NCI-H128 (cell line): ENCODE measurements around the gene PLCB3.
A peak's percentile ranks its signal among the peaks of the same experiment; 100 is the strongest.
"Not testable (repeated sequence)": the region's sequence is repeated elsewhere in the genome, so short reads cannot be mapped to it uniquely, and the experiment has no call there.

Experiments used
- DNase-seq: peaks from one replicate; lab custom pipeline; 2025; ENCODE audit not compliant: unreplicated experiment; lab: John Stamatoyannopoulos, UW

PLCB3 gene

DNA sequence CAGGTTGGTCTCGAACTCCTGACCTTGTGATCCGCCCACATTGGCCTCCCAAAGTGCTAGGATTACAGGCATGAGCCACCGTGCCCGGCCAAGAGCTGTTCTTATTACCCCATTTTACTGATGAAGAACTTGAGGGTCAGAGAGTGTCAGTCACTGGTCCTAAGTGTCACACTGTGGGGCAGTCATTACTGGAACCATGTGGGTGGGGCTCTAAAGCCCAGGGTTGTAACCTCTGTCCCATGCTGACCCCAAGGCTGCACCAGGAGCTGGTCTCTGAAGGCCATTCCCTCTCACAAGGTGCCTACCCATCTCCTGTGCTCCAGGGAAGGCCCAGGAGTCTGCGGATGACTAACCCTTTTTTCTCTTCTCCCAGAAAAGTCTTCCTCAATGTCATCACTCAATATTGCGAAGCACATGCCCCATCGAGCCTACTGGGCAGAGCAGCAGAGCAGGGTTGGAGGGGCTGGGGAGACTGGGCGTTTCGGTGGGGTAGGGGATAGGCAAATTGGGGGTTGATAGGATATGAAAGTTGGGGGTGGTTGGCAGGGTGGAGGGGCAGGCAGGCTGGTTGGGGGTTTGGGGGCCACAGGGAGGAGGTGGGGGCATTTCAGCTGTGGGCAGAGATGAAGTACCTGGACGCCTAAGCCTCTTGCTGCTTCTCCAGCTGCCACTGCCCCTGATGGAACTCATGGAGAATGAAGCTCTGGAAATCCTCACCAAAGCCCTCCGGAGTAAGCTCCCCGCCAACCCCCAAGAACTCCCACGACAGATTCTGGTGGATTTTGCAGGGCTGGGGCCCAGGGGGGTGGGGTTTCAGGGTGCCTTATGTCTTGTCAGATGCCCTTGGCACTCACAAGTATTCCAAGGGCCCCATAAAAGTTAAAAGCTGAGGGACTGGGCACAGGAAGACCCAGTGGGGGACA is 52.0 kb downstream of the PLCB3 start:
- DNase-seq, result no peak

DNA sequence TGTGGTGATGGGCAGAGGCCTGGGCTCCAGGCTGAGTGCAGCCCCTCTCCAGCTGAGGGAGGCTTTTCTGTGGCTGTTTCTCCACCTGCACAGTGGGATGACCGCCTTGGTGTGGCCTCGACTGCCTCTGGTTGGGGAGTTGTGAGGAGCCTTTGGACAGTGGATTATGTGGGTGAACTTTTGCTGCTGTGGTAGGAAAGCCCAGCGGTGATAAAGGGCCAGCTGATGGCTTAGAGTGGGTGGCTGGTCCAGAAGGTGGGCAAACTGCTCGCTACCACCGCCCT is 52.6 kb downstream of the PLCB3 start:
- DNase-seq, result no peak

DNA sequence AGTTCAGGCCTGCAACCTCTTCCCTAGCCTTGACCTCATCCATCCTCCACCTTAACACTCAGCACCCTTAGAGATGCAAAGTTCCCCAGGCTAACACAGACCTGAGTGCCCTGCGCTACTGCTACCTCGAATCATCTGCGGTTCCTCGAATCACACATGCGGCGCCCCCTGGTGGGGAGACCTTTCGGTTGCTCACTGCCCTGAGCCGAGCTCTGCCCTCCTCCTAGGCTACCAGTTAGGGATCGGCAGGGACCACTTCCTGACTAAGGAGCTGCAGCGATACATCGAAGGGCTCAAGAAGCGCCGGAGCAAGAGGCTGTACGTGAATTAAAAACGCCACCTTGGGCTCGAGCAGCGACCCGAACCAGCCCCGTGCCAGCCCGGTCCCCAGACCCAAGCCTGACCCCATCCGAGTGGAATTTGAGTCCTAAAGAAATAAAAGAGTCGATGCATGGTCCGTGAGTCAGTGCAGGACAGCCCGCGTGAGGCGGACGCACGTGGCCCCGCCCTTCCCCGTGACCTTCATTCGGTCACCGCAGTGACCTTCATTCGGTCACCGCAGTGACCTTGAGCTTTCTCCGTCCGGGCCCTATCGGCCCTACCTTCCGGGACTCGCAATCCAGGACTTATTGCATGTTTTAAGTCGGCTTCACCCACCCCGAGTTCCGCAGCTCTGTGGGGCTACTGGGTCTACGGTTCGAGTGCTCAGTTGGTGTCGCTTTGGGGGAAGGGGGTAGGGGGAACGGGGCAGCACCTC is 53.2 kb downstream of the PLCB3 start:
- DNase-seq, result peak; percentile 66

DNA sequence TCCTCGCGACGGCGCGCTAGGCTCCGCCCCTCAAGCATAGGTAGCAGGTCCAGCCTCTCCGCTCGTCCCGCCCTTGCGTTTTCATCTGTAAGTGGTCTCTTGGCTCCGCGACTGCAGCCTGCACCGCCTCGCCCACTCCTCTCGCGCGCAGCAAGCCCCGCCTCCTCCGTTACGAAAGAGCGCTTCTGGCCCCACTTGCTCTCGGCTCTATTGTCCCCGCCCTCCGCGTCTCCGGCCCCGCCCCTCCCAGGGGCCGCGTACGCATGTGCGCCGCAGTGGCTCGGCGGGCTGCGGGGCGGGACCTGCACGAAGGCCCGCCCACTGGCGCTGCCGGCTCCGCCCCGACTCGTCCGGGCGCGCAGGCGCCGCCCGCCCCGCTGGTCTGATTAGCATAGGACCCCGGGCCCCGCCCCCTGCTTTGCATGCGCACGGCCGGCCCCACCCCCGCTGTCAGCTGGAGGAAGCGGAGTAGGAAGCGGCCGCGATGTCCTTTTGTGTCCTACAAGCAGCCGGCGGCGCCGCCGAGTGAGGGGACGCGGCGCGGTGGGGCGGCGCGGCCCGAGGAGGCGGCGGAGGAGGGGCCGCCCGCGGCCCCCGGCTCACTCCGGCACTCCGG is 53.9 kb downstream of the PLCB3 start, which contains the start of gene ESRRA:
ESRRA (plus strand) TSS at position 450 of the 616 bp plus-strand sequence. CDS start 1,656 bp downstream, outside the sequence.
- DNase-seq, result peak; percentile 99

DNA sequence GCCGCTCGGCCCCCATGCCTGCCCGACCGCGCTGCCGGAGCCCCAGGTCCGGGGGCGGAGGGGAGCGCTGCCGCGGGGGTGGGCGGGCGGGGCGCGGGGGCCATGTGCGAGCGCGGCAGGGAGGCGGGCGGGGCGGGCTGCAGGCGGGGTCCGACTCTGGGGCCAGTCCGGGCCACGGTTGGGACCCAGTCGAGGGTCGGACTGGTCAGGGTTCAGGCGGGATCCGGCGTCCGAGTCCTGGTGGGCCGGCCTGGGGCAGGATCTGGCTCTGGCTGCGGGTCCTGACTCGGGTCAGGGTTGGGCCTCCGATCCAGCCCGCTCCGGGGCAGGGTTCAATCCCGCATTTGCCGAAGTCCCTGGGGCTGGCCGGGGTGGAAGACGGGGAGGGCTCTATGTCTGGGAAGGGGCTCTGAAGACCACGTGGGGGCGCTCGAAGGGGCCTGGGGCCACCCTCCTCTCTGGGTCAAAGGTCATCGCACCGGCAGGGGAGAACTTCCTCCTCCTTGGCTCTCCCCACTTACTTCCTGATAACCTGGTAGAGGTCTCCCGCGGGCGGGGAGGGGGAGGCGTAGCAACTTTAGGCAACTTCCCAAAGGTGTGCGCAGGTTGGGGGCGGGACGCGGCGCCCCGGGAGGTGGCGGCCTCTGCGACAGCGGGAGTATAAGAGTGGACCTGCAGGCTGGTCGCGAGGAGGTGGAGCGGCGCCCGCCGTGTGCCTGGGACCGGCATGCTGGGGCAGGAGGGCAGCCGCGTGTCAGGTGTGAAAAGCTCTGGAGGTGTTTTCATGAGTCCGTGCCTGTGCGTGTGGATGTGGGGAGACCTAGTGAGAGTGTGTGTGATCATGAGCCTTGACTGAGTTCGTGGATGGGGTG is 54.6 kb downstream of the PLCB3 start:
- DNase-seq, result no peak

DNA sequence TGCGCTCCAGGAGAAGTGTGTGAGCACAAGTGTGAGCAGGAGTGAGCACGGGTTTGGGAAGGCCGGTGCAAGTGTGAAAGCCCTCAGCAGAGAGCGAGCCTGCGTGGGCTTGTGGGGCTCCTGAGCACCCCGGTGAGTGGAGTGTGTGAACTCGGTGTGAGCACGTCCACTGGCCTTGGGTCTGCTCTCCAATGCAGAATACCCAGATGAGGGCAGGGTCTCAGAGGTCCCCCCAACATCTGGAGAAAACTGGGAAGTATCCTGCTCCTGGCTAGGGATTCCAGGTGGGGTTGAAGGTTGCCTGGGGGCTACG is 55.2 kb downstream of the PLCB3 start:
- DNase-seq, result no peak

DNA sequence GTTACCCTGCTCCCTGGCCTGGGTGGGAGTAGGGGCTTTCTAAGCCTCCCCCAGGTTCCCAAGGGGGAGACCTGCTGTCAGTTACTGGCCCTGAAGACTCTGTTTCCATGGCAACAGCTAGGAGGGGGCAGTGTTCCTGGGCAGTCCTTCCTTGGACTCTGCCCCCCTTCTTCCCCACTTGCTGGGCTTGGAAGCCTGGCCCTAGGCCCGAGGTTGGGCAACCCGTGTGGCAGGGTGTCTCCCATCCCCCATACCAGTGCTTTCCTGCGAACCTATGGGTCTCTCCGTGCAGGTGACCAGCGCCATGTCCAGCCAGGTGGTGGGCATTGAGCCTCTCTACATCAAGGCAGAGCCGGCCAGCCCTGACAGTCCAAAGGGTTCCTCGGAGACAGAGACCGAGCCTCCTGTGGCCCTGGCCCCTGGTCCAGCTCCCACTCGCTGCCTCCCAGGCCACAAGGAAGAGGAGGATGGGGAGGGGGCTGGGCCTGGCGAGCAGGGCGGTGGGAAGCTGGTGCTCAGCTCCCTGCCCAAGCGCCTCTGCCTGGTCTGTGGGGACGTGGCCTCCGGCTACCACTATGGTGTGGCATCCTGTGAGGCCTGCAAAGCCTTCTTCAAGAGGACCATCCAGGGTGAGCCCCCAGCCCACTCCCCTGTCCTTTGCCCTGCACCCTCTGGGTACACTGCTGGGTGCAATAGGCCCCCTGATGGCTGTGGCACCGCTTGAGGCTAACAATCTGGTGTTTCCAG is 55.7 kb downstream of the PLCB3 start:
- DNase-seq, result no peak

DNA sequence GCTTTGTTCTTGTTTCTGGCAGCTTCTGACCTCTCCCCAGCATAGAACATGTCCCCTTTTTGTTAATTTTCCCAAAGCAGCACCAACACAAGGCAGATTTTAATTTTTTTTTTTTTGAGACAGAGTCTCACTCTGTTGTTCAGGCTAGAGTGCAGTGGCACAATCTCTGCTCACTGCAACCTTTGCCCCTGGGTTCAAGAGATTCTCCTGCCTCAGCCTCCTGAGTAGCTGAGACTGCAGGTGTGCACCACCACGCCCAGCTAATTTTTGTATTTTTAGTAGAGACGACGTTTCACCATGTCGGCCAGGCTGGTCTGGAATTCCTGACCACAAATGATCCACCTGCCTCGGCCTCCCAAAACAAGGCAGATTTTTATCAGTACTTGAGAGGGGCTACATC is 56.5 kb downstream of the PLCB3 start:
- not testable (repeated sequence) for DNase-seq

DNA sequence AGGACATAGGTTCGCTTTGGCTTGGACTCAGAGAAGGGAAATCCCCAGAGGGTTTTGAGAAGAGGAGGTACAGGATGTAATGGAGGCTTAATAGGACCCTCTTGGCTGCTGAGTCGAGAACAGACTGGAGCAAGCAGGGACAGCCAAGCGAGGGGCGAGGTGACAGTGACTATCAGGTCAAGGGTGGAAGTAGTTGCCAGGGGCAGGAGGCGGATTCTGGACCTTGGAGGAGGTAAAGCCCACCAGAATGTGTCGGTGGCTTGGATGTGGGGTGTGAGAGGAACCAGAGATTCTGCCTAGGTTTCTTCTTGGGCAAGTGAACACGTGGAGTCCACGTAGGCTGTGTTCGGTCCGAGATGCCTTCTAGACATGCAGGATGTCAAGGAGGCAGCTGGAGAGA is 61.6 kb downstream of the PLCB3 start:
- no peak for DNase-seq

DNA sequence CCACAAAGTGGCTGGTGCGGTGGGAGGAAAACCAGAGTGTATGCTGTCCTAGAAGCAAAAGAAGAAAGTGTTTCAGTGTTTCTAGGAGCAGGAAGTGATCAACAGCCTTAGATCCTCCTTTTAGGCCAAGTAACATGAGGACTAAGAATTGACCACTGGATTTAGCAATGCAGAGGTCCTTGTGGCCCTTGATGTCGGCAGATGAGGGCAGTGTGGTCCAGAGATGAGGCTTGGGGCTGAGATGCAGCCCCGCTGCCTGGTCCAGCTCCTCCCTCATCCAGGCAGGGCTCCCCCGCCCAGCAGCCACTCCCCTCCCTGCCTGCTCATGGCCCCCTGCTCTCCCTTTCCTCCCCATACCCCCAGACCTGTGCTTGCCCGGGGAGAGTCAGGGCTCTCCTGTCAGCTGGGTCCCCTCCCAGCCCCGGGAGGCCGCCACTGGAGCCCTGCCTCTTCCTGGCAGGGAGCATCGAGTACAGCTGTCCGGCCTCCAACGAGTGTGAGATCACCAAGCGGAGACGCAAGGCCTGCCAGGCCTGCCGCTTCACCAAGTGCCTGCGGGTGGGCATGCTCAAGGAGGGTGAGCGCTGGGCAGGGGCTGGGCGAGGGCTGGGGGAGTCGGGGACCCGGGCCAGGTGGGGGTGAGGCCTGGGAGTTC is 62.3 kb downstream of the PLCB3 start:
- no peak for DNase-seq

DNA sequence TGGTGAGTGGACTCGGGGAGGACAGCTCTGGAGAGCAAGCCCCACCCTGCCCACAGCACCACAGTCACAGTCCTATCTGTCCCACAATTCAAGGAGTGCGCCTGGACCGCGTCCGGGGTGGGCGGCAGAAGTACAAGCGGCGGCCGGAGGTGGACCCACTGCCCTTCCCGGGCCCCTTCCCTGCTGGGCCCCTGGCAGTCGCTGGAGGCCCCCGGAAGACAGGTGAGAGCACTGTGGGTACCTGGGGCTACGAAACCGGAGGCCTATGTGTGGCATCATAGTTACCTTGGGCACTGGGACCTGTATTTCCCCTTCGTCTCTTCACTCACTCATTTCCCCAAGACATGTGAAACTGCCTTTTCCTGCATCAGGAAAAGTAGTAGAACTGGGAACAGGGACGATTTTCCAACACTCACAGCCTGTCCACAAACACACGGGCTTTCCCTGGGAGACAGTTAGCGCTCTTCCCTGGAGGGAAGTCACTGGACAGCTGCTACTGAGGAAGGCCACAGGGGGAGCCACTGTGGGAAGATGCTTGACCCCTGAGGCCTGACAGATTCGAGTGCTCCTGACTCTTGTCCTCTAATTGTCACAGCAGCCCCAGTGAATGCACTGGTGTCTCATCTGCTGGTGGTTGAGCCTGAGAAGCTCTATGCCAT is 62.9 kb downstream of the PLCB3 start:
- no peak for DNase-seq

DNA sequence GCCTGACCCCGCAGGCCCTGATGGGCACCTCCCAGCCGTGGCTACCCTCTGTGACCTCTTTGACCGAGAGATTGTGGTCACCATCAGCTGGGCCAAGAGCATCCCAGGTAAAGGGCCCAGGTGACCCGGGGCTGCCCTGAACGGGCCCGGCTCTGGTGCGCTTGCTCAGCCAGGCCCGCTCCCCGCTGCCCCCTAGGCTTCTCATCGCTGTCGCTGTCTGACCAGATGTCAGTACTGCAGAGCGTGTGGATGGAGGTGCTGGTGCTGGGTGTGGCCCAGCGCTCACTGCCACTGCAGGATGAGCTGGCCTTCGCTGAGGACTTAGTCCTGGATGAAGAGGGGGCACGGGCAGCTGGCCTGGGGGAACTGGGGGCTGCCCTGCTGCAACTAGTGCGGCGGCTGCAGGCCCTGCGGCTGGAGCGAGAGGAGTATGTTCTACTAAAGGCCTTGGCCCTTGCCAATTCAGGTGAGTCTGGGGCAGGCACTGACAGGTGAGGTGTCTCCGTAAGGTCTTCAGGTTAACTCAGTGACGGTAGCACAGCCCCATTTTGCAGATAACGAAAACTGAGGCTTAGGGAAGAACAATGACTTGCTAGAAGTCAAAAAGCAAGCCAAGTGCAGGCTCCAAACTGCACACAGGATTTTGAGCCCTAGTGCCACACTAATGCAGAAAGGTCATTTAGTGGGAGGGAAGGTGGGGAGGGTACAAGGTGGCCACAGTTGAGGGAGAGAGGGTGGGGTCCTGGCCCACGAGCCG is 63.7 kb downstream of the PLCB3 start:
- no peak for DNase-seq

DNA sequence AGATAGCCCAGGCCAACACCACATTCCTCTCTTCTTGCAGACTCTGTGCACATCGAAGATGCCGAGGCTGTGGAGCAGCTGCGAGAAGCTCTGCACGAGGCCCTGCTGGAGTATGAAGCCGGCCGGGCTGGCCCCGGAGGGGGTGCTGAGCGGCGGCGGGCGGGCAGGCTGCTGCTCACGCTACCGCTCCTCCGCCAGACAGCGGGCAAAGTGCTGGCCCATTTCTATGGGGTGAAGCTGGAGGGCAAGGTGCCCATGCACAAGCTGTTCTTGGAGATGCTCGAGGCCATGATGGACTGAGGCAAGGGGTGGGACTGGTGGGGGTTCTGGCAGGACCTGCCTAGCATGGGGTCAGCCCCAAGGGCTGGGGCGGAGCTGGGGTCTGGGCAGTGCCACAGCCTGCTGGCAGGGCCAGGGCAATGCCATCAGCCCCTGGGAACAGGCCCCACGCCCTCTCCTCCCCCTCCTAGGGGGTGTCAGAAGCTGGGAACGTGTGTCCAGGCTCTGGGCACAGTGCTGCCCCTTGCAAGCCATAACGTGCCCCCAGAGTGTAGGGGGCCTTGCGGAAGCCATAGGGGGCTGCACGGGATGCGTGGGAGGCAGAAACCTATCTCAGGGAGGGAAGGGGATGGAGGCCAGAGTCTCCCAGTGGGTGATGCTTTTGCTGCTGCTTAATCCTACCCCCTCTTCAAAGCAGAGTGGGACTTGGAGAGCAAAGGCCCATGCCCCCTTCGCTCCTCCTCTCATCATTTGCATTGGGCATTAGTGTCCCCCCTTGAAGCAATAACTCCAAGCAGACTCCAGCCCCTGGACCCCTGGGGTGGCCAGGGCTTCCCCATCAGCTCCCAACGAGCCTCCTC is 64.6 kb downstream of the PLCB3 start:
- DNase-seq, result not testable (repeated sequence)

DNA sequence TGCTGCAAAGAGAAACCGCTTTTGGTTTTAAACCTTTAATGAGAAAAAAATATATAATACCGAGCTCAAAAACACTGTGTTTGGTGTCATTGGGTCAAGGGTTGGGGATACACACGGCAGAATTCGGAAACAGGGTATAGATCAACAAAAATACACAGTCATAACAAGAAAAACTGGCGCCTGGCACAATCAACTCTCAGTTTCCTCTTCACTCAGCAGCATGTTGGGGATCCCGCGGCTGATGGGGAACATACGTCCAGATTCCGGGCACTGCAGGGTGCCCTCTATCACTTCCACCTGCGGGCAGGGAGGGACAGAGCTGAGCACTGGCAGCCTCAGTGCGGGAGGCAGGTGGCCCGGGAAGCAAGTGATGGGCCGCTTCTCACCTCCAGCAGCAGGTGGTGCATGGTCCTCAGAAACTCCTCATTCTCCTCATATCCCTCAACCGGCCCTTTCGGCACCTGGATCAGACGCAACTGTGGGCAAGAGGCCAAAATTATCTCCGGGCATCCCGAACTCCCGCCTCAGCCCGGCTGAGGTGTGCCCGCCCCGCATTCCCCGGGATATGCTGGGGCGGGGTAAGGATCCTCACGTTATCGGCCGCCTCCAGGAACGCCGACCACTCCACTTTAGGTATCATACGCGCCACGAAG is 65.5 kb downstream of the PLCB3 start:
- no peak for DNase-seq

DNA sequence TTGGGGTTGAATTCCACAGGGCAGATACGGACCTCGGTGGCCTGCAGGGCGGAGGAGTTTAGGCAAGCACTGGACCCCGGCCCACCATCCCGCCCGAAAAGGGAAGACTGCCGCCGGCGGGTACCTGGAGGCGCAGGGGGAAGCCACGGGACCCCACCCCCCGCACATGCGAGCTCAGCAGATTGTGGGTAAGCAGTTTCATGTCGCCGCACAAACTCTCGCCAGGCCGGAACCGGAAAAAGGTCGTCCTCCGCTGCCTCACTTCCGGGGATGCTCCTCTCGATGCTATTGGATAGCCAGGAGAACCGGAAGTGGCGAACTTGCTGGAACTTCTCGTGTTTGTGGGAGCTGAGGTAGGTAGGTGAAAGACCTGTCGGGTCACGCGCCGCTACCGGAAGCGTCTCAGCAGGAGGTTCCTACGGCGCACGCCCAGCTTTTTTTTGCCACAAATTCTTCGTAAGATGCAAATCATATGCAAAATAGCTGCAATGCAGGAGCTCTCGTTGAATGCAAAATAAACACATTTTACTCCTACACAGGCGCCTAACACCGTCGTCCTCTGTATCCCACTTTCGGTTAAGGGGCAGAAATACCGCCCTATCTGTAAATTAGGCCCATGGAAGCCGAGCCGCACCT is 66.1 kb downstream of the PLCB3 start, which contains the start of gene TRMT112:
TRMT112 (minus strand) TSS at position 235 of the 636 bp plus-strand sequence; CDS start at position 202, 33 bp downstream.
- peak; percentile 97 for DNase-seq

DNA sequence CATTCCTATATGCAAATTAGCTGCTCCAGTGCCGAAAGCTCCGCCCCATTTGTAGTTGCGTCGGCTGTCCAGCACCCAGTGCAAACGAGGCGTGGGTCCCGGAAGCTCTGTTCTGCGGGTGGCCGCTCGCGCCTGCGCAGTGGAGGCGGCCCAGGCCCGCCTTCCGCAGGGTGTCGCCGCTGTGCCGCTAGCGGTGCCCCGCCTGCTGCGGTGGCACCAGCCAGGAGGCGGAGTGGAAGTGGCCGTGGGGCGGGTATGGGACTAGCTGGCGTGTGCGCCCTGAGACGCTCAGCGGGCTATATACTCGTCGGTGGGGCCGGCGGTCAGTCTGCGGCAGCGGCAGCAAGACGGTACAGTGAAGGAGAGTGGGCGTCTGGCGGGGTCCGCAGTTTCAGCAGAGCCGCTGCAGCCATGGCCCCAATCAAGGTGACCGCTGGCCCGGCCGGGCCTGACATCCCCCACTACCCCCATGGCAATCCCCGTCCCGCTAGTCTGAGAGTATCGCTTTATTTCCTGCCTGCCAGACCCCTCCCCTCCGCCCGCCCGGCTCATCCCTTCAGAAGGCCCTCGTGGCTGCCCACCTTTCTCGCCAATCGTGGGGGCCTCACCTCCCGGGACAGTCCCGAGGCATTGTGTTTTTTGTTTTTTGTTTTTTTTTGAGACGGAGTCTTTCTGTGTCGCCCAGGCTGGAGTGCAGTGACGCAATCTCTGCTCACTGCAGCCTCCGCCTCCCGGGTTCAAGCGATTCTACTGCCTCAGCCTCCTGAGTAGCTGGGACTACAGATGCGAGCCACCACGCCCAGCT is 66.8 kb downstream of the PLCB3 start, which contains the start of gene PRDX5:
PRDX5 (plus strand) TSS at position 161 of the 805 bp plus-strand sequence; CDS start at position 256, 95 bp downstream.
- DNase-seq, result peak; percentile 93
